Measurements from ENCODE around the gene NBAS. TPM values are rescaled to one million over a fixed set of nuclear protein-coding genes. Genes with fewer than 3 reads are reported as not detected.

Gene NBAS
- polyA plus RNA-seq, 1 of the 3 experiments (the other 2 are of a cell fraction) = 12.0 TPM

DNA sequence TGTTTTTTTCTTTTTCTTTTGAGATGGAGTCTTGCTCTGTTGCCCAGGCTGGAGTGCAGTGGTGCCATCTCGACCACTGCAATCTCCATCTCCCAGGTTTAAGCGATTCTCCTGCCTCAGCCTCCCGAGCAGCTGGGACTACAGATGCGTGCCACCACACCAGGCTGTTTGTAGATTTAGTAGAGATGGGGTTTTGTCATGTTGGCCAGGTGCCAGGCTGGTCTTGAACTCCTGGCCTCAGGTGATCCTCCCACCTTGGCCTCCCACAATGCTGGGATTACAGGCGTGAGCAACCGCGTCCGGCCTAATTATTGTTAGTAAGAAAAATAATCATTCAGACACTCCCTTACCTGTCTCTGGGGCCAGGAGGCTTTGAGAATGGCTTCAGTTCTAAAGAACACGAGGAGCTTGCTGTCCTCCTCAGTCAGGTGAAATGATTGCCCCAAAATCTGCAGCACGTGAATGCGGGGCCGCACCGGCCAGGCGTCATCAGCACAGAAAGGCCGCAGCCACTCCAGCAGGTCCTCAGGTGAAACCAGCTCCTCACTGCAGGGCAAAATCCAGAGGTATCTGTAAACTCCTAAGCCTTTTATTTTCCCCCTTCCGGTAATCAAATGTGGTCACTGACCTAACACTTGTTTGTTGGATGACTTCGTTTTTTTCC lies 342.6 kb downstream of the NBAS start:
- TF ChIP-seq YY1 (IDR thresholded peaks at IDR 0.05; ENCODE audit: low read depth) (no peak), RCOR1 (IDR thresholded peaks at IDR 0.05; ENCODE audit: low read length) (no peak), JUND (IDR thresholded peaks at IDR 0.05) (no peak), USF2 (IDR thresholded peaks at IDR 0.05; ENCODE audit: borderline replicate concordance, low read depth, low read length) (no peak), TCF12 (IDR thresholded peaks at IDR 0.05) (no peak), MEF2A (IDR thresholded peaks at IDR 0.05; ENCODE audit: borderline replicate concordance, low read depth) (no peak), EP300 (IDR thresholded peaks at IDR 0.05; ENCODE audit: borderline replicate concordance in 1 of 2, low read depth in 1 of 2, low read length in 1 of 2) (no peak), MXI1 (IDR thresholded peaks at IDR 0.05; ENCODE audit: low read depth, low read length) (no peak), ZBTB33 (IDR thresholded peaks at IDR 0.05; ENCODE audit: borderline replicate concordance, low read depth) (no peak), POLR2AphosphoS5 (IDR thresholded peaks at IDR 0.05; ENCODE audit: low read depth, low read length) (no peak), GABPA (IDR thresholded peaks at IDR 0.05; ENCODE audit: low read depth) (no peak), CHD2 (IDR thresholded peaks at IDR 0.05; ENCODE audit: low read length, partially characterized antibody) (no peak), TAF1 (IDR thresholded peaks at IDR 0.05; ENCODE audit: borderline replicate concordance, low read depth, low read length) (no peak), MAX (IDR thresholded peaks at IDR 0.05; ENCODE audit: low read depth) (no peak), GATA2 (CRISPR knock-in tag; IDR thresholded peaks at IDR 0.05) (no peak), RAD21 (IDR thresholded peaks at IDR 0.05; ENCODE audit: low read length) (no peak), FOSL2 (IDR thresholded peaks at IDR 0.05; ENCODE audit: borderline replicate concordance, low read depth) (no peak)
- TF ChIP-seq, protein P1, sequence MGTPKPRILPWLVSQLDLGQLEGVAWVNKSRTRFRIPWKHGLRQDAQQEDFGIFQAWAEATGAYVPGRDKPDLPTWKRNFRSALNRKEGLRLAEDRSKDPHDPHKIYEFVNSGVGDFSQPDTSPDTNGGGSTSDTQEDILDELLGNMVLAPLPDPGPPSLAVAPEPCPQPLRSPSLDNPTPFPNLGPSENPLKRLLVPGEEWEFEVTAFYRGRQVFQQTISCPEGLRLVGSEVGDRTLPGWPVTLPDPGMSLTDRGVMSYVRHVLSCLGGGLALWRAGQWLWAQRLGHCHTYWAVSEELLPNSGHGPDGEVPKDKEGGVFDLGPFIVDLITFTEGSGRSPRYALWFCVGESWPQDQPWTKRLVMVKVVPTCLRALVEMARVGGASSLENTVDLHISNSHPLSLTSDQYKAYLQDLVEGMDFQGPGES (IDR thresholded peaks at IDR 0.05; ENCODE audit: low read depth, low read length) = no peak
- TF ChIP-seq, protein P2, sequence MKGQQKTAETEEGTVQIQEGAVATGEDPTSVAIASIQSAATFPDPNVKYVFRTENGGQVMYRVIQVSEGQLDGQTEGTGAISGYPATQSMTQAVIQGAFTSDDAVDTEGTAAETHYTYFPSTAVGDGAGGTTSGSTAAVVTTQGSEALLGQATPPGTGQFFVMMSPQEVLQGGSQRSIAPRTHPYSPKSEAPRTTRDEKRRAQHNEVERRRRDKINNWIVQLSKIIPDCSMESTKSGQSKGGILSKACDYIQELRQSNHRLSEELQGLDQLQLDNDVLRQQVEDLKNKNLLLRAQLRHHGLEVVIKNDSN (IDR thresholded peaks at IDR 0.05; ENCODE audit: borderline replicate concordance, low read depth) = no peak
- POLR2A ChIA-PET = no interaction called here

More for the DNA sequence above, 342.6 kb downstream of the NBAS start:
- Histone ChIP-seq H3K27me3 (ENCODE audit: insufficient read depth) (no peaks in the 10 kb centered on the region), H3K79me2 (ENCODE audit: insufficient read depth) (no peaks in the 10 kb centered on the region), H3K4me1 (ENCODE audit: control insufficient read depth in 1 of 2, insufficient read depth in 2 of 2, low read depth in 1 of 2, low read length in 1 of 2) (peaks cover 9 to 17% of the 10 kb centered on the region in 2 experiments; a peak in 3 of 4 replicates), H2AFZ (ENCODE audit: low read depth) (no peak overlapping the region), H3K36me3 (replicated peaks in 1 of 2; ENCODE audit: control insufficient read depth in 1 of 2, insufficient read depth in 2 of 2, low read length in 1 of 2) (peaks cover 4 to 6% of the 10 kb centered on the region in 2 experiments), H3K9ac (no peak overlapping the region), H3K4me3 (ENCODE audit: low read depth in 2 of 2, low read length in 1 of 2) (no peak overlapping the region), H3K27ac (ENCODE audit: low read depth in 2 of 2, low read length in 1 of 2) (no peak overlapping the region), H3K4me2 (no peak overlapping the region), H3K9me2 (no peaks in the 10 kb centered on the region), H3F3A (replicated peaks; ENCODE audit: insufficient read depth) (peaks cover 4% of the 10 kb centered on the region), H3K9me3 (no peaks in the 10 kb centered on the region), H4K20me1 (ENCODE audit: insufficient read depth) (no peaks in the 10 kb centered on the region)
- DNase-seq = no peak
- 99% methylated on average over 17 of the region's 17 CpGs for WGBS (ENCODE audit: low lambda C conversion rate)
- CTCF ChIA-PET = interaction anchor here (0.7 to 1.3 kb wide), 3 partner anchors 9 to 327 kb away, joined by 3 read pairs; no protein-coding TSS in a partner anchor

All from SK-N-SH (cell line).